Kidney epithelial cell (primary cell): ENCODE results near the gene PREX1. TPM values are rescaled to one million over a fixed set of nuclear protein-coding genes. Genes with fewer than 3 reads are reported as not detected.

Experiments
- DNase-seq: peaks from one replicate; pipeline ENCODE4 v3.0.0-alpha.2; 2010; ENCODE audit warnings: low read depth
- H3K27me3 ChIP-seq: 2 replicates; pipeline ENCODE4 v1.6.0; 2011; ENCODE audit warnings: low read length; ENCODE audit not compliant: control insufficient read depth, insufficient read depth
- H3K36me3 ChIP-seq: 2 replicates; pipeline ENCODE4 v1.5.1; 2011; ENCODE audit warnings: low read length; ENCODE audit not compliant: control insufficient read depth, insufficient read depth
- H3K4me3 ChIP-seq: 2 replicates; pipeline ENCODE4 v1.5.1; 2011; ENCODE audit warnings: low read depth, mild to moderate bottlenecking, control low read depth, low read length
- total RNA-seq: library from RNA; depleted of rRNA; stranded (reverse); fragments of >200 nt; gene quantifications from 2 replicates; pipeline ENCODE4 v1.2.3, GENCODE V29; 2015
- TF ChIP-seq, protein P1 (sequence below): IDR thresholded peaks from 2 replicates; pipeline ENCODE4 v1.5.1; 2011; ENCODE audit warnings: mild to moderate bottlenecking, moderate library complexity, low read length, control low read depth, inconsistent platforms; ENCODE audit not compliant: insufficient read depth, poor library complexity, severe bottlenecking

The PREX1 gene
- total RNA-seq, 1 donor from 2014 or later, result 3.5 TPM

DNA sequence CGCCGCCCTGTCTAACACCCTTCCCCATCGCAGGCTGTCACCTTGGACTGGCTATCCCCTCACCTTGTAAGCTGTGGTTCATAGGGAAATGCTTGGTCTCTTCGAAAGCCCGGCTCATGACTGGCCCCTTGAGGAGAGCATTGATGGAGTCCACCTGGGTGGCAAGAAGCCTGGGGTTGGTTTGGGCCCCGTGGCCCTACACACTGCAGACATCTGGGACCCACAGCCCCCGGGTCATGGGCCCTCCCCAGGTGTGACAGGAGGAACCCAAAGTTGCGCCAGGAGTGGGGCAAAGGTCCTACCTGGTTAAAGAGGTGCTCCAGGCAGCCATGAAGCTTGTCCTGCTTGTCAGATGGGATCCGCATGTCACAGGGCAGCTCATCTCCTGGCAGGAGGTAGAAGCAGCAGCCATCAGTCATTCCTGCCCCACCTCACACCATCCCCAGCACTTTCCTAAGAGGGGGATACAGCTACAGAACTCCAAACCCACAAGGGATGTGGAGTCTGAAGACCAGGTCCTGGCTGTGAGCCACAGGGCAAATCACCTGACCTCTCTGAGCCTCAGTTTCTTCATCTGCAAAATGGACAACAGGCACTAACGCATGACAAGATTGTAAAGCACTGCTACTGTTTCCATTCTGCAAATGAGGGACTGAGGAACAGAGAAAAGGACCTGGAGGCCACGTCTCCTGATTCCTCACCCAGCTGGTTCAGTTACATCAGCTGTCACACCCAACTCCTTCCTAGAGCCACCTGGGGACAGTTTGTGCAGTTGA lies 185.5 kb downstream of the PREX1 start:
- H3K36me3 ChIP-seq, result no peaks in the 10 kb centered on the region
- H3K4me3 ChIP-seq, result no peak overlapping the region
- DNase-seq, result no peak
- H3K27me3 ChIP-seq, result no peaks in the 10 kb centered on the region
- TF ChIP-seq, protein P1, sequence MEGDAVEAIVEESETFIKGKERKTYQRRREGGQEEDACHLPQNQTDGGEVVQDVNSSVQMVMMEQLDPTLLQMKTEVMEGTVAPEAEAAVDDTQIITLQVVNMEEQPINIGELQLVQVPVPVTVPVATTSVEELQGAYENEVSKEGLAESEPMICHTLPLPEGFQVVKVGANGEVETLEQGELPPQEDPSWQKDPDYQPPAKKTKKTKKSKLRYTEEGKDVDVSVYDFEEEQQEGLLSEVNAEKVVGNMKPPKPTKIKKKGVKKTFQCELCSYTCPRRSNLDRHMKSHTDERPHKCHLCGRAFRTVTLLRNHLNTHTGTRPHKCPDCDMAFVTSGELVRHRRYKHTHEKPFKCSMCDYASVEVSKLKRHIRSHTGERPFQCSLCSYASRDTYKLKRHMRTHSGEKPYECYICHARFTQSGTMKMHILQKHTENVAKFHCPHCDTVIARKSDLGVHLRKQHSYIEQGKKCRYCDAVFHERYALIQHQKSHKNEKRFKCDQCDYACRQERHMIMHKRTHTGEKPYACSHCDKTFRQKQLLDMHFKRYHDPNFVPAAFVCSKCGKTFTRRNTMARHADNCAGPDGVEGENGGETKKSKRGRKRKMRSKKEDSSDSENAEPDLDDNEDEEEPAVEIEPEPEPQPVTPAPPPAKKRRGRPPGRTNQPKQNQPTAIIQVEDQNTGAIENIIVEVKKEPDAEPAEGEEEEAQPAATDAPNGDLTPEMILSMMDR, result no peak

DNA sequence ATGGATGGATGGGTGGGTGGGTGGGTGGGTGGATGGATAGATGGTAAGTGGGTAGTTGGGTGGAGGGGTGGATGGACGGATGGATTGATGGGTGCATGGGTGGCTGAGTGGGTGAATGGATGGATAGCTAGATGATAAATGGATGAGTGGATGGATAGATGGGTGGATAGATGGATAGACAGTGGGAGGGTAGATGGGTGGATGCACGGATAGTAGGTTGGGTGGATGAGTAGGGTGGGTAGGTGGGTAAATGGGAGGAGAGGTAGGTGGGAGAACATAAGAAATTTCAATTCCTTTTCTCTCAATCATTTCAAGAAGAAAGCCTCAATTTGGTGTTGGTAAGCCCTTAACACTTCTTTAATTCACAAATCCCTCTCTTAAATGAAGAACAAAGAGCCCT lies 186.9 kb downstream of the PREX1 start:
- Histone ChIP-seq H3K27me3 (no peaks in the 10 kb centered on the region), H3K4me3 (no peak overlapping the region), H3K36me3 (no peaks in the 10 kb centered on the region)
- TF ChIP-seq, protein P1, result no peak
- no peak for DNase-seq

DNA sequence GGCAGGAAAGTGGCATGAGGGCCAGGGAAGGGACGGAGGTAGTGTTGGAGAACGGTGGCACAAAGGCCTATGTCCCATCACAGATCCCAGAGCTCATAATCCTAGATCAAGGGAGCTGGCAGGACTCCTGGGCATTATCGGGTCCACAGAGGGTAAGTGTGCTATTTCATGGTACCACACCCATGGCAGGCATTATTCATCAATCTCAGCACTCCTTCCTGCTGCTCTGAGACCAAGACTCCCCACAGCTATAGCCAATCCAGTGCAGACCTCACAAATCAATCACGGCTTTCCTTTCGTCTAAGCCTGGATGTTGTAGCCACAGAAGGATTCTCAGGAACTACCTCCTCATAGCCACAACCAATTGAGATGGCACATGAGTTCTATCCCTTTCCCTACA lies 187.9 kb downstream of the PREX1 start:
- Histone ChIP-seq H3K27me3 (no peaks in the 10 kb centered on the region), H3K36me3 (no peaks in the 10 kb centered on the region), H3K4me3 (no peak overlapping the region)
- DNase-seq, result no peak
- TF ChIP-seq, protein P1, result no peak

DNA sequence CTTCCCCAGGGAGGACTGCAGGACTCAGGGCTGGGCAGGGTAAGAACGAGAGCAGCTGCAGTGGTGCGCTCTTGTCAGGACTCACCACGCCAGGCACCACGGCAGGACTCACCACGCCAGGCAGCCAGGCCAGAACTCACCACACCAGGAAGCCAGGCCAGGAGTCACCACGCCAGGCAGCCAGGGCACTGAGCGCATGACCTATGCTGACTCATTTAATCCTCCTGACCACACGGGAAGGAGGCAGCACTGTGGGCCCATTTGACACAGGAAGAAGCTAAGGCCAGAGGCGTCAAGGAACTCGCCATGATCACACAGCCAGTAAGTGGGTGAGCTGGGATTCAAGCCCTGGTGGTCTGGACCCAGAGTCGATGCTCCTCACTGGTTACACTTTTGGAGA lies 189.3 kb downstream of the PREX1 start:
- no peak for DNase-seq
- no peaks in the 10 kb centered on the region for H3K27me3 ChIP-seq

DNA sequence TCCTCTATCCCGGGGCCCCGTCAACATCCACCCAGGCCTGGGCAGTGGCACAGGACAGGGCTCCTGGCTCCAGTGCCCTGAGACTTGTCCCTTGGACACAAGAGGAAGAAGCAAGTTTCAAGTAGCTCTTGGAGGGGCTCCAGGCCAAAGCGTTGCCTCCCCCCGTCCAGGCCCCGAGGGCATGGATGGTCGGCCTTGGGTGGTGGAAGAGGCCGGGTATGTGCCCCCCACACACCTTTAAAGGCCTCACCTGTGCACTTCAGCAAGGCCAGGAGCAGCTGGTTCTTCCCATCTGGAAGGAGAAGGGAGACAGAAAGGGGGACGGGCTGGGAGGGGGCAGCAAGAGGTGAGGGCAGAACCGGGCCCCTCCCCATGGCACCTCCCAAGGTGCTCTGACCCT lies 190.3 kb downstream of the PREX1 start:
- no peak overlapping the region for H3K4me3 ChIP-seq
- TF ChIP-seq, protein P1, result no peak
- H3K27me3 ChIP-seq, result no peaks in the 10 kb centered on the region
- no peaks in the 10 kb centered on the region for H3K36me3 ChIP-seq
- DNase-seq, result no peak

More for the DNA sequence above, 189.3 kb downstream of the PREX1 start:
- TF ChIP-seq, protein P1, result no peak
- Histone ChIP-seq H3K4me3 (no peak overlapping the region), H3K36me3 (no peaks in the 10 kb centered on the region)

DNA sequence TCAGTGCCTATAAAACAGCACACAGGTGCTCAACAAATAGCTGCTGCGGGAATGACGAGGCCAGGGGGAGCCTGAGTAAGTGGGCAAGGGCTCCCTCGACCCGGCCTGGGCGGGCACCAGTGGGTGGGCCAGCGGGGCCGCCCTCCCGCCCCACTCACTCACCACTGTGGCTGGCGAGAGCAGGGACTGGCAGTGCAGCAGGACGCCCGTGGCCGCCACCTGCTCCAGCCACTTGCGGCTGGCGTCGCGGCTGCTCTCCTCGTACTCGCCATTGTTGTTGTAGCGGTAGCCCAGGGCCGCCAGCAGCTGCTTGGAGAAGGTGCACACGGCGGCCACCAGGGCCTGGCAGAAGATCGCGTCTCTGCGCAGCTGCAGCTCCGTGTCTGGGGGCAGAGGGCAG lies 191.5 kb downstream of the PREX1 start:
- TF ChIP-seq, protein P1, result no peak
- H3K4me3 ChIP-seq, result no peak overlapping the region
- DNase-seq, result no peak
- no peaks in the 10 kb centered on the region for H3K27me3 ChIP-seq
- H3K36me3 ChIP-seq, result no peaks in the 10 kb centered on the region
